Activated CD4-positive, alpha-beta T cell treated with anti-CD3 and anti-CD28 coated beads, Interleukin-2, Interleukin-6, amounts not matched to agents 100 ng/mL and 50 ng/mL, durations not matched to agents 16 hours and 8 hours (primary cell): ENCODE results near the gene HNRNPC.
"Not testable (repeated sequence)": the region's sequence is repeated elsewhere in the genome, so short reads cannot be mapped to it uniquely, and the experiment has no call there.

Experiments
- DNase-seq: peaks from one replicate; pipeline ENCODE4 v3.0.0-alpha.2; 2020

HNRNPC gene

DNA sequence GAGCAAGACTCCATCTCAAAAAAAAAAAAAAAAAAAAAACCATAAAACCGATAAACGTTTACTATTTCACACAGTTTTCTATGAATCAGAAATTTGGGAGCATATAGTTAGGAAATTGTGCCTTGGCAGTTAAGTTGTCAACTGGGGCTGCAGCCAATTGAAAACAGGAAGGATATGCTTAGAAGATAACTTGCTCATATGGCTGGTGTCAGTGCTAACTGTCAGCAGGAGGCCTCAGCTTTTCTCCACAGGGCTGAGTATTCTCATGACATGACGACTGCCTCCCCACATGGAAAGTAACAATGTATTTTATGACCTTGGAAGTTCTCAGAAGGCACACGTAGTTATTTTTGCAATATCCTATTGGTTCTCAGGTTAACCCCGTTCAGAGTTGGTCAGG, 83.8 kb downstream of the HNRNPC start:
- no peak for DNase-seq

GRCh38 chr14:21184254-21184653, 85.0 kb downstream of the HNRNPC start:
- no peak for DNase-seq

- no peak for DNase-seq
These were observed 87.1 kb downstream of the HNRNPC start for GRCh38 chr14:21182166-21182565.

DNA sequence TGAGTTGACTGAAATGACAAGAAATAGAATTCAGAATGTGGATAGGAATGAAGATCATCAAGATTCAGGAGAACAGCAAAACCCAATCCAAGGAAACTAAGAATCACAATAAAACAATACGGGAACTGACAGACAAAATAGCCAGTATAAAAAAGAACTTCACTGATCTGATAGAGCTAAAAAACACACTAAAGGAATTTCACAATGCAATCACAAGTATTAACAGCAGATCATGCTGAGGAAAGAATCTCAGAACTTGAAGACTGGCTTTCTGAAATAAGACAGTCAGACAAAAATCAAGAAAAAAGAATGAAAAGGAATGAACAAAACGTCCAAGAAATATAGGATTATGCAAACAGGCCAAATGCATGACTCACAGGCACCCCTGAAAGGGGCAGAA, 98.1 kb downstream of the HNRNPC start:
- no peak for DNase-seq

DNA sequence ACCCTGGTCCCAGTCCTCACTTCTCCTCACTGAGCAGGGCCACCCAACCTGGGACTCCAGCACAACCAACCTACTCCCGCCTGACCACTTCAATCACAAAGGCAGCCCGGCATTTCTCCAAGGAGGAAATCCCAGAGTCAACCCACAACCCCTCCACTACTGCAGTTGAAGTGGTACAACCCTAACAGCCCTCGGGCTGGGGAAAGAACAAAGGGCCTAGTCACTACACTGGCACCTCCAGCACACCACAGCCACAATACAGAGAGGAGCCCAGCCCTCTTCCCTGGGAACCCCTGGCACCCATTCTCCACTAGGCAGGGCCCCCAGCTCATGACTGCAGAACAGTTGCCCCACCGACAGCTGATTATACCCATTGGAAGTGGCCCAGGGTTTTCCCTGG, 99.7 kb downstream of the HNRNPC start:
- no peak for DNase-seq

GRCh38 chr14:21168055-21168454, 101.2 kb downstream of the HNRNPC start:
- DNase-seq: no peak

GRCh38 chr14:21165670-21166069, 103.6 kb downstream of the HNRNPC start:
- not testable (repeated sequence) for DNase-seq

- DNase-seq: not testable (repeated sequence)
These were observed 104.1 kb downstream of the HNRNPC start for GRCh38 chr14:21165002-21165605.

- DNase-seq: no peak
These were observed 105.4 kb downstream of the HNRNPC start for GRCh38 chr14:21163871-21164291.

DNA sequence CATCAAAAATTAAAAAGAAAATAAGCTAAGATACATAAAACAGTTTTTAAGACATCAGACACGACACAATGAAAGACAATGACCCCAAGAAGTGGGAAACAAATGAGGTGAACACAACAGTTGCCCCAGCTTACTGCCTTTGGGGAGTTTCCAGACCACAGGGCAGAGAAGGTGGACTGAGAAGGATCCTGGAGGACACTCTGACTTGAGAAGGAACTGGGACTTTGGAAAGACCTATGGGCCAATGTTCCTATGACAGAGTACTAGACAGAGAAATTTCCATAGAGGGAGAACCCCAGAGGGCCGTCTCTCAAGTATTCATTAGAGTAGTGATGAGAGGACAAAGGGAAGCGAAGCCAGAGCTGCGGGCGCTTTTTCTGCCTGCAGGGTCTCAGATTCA, 107.2 kb downstream of the HNRNPC start:
- no peak for DNase-seq

DNA sequence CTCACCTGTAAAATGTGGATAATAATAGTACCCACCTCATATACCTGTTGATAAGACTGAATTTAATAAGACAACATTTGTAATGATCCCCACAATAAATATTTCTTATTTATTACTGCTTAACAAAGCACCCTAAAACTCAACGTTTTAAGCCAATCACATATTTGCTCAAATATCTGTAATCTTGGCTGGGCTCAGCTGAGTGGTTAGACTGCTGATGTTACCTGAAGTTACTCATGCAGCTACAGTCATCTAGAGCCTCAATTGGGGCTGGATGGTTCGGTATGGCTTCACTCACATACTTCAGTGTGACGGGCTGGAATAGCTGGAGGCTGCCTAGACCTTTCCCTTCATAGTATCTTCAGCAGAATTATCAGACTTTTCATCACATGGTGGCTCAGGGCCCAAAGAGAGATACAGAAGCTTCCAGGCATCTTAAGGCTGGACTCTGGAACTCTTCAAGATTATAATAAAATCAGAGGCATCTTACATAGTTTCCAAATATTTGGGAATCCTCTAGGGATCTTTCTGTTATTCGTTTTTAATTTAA, 109.1 kb downstream of the HNRNPC start:
- DNase-seq: no peak
